OCI-LY1 (cell line): ENCODE results near the gene PRF1.

ENCODE experiments used
- H2AFZ ChIP-seq: fragments of 200-600 bp; sonication (generic), shearing (Covaris generic); 2 replicates; pipeline ENCODE4 v1.6.0; 2014; ENCODE audit warnings: antibody characterized with exemption, mild to moderate bottlenecking, low read length
- H3F3A ChIP-seq: fragments of 200-600 bp; sonication (generic), shearing (Covaris generic); 2 replicates; pipeline ENCODE4 v1.6.0; 2014; ENCODE audit warnings: mild to moderate bottlenecking, antibody characterized with exemption, low read length, moderate library complexity; ENCODE audit not compliant: insufficient read depth
- H3K27ac ChIP-seq: fragments of 200-600 bp; sonication (generic); 2 replicates; pipeline ENCODE4 v1.5.1; 2014; ENCODE audit warnings: low read length, mixed run types, mild to moderate bottlenecking, low read depth; ENCODE audit not compliant: poor library complexity, severe bottlenecking
- H3K27me3 ChIP-seq: fragments of 200-600 bp; sonication (generic); 2 replicates; pipeline ENCODE4 v1.6.0; 2014; ENCODE audit warnings: antibody characterized with exemption, mild to moderate bottlenecking, low read length, moderate library complexity; ENCODE audit not compliant: insufficient read depth
- H3K36me3 ChIP-seq: fragments of 200-600 bp; sonication (generic); 2 replicates; pipeline ENCODE4 v1.6.1; 2014; ENCODE audit warnings: mild to moderate bottlenecking, antibody characterized with exemption, low read length, moderate library complexity, mixed read lengths; ENCODE audit not compliant: insufficient read depth
- H3K4me1 ChIP-seq: fragments of 200-600 bp; sonication (generic); 2 replicates; pipeline ENCODE4 v1.5.1; 2014; ENCODE audit warnings: mild to moderate bottlenecking, low read length, moderate library complexity; ENCODE audit not compliant: insufficient read depth, severe bottlenecking
- H3K4me2 ChIP-seq: fragments of 200-600 bp; sonication (generic), shearing (Covaris generic); 2 replicates; pipeline ENCODE4 v1.6.1; 2014; ENCODE audit warnings: low read length
- H3K4me3 ChIP-seq: fragments of 200-600 bp; sonication (generic); 2 replicates; pipeline ENCODE4 v1.5.1; 2014; ENCODE audit warnings: low read length, low read depth, mild to moderate bottlenecking, mixed read lengths; ENCODE audit not compliant: poor library complexity, severe bottlenecking
- H3K79me2 ChIP-seq: fragments of 200-600 bp; shearing (Covaris generic); 2 replicates; pipeline ENCODE4 v1.6.1; 2016; ENCODE audit warnings: mixed run types, low read length, mixed read lengths; ENCODE audit not compliant: insufficient read depth
- H3K9ac ChIP-seq: fragments of 200-600 bp; sonication (generic), shearing (Covaris generic); 2 replicates; pipeline ENCODE4 v1.6.1; 2014; ENCODE audit warnings: mild to moderate bottlenecking, low read length, mixed read lengths
- H3K9me2 ChIP-seq: fragments of 200-600 bp; sonication (generic), shearing (Covaris generic); 2 replicates; pipeline ENCODE4 v1.6.1; 2014; ENCODE audit warnings: low read depth, mild to moderate bottlenecking, low read length, mixed read lengths
- H3K9me3 ChIP-seq: fragments of 200-600 bp; shearing (Covaris generic); 2 replicates; pipeline ENCODE4 v1.6.1; 2014; ENCODE audit warnings: low read length, mixed read lengths
- H4K20me1 ChIP-seq: fragments of 200-600 bp; sonication (generic), shearing (Covaris generic); 2 replicates; pipeline ENCODE4 v1.6.0; 2016; ENCODE audit warnings: mild to moderate bottlenecking, low read length; ENCODE audit not compliant: insufficient read depth
- EZH2 ChIP-seq: fragments of 200-600 bp; sonication (generic), shearing (Covaris generic); IDR thresholded peaks from 2 replicates; pipeline ENCODE4 v1.8.0; 2017; ENCODE audit warnings: borderline replicate concordance, mixed run types, mild to moderate bottlenecking, antibody characterized with exemption, low read length, moderate library complexity, mixed read lengths
- TF ChIP-seq, protein P1 (sequence below): fragments of 200-600 bp; sonication (generic), shearing (Covaris generic); IDR thresholded peaks from 2 replicates; pipeline ENCODE4 v1.5.1; 2017; ENCODE audit warnings: mild to moderate bottlenecking, antibody characterized with exemption, low read length, moderate library complexity, mixed read lengths

The PRF1 gene

GRCh38 chr10:70622981-70623844 lies 20.7 kb upstream of the PRF1 start:
- H3K36me3 ChIP-seq, result no peaks in the 10 kb centered on the region; the same call in 1 of the 2 replicates
- peaks cover 6% of the 10 kb centered on the region for H3K4me1 ChIP-seq
- H3K27me3 ChIP-seq, result no peaks in the 10 kb centered on the region
- H3K4me3 ChIP-seq, result no peak overlapping the region
- no peak overlapping the region for H3K4me2 ChIP-seq
- H3K9me3 ChIP-seq, result peaks cover 19% of the 10 kb centered on the region; the same call in 1 of the 2 replicates
- TF ChIP-seq, protein P1, sequence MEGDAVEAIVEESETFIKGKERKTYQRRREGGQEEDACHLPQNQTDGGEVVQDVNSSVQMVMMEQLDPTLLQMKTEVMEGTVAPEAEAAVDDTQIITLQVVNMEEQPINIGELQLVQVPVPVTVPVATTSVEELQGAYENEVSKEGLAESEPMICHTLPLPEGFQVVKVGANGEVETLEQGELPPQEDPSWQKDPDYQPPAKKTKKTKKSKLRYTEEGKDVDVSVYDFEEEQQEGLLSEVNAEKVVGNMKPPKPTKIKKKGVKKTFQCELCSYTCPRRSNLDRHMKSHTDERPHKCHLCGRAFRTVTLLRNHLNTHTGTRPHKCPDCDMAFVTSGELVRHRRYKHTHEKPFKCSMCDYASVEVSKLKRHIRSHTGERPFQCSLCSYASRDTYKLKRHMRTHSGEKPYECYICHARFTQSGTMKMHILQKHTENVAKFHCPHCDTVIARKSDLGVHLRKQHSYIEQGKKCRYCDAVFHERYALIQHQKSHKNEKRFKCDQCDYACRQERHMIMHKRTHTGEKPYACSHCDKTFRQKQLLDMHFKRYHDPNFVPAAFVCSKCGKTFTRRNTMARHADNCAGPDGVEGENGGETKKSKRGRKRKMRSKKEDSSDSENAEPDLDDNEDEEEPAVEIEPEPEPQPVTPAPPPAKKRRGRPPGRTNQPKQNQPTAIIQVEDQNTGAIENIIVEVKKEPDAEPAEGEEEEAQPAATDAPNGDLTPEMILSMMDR, result no peak
- TF ChIP-seq EZH2, result no peak
- no peaks in the 10 kb centered on the region for H3K79me2 ChIP-seq
- no peak overlapping the region for H3K9ac ChIP-seq
- H3K9me2 ChIP-seq, result no peaks in the 10 kb centered on the region
- no peak overlapping the region for H3K27ac ChIP-seq
- no peak overlapping the region for H2AFZ ChIP-seq
- H4K20me1 ChIP-seq, result no peaks in the 10 kb centered on the region
- no peaks in the 10 kb centered on the region for H3F3A ChIP-seq

DNA sequence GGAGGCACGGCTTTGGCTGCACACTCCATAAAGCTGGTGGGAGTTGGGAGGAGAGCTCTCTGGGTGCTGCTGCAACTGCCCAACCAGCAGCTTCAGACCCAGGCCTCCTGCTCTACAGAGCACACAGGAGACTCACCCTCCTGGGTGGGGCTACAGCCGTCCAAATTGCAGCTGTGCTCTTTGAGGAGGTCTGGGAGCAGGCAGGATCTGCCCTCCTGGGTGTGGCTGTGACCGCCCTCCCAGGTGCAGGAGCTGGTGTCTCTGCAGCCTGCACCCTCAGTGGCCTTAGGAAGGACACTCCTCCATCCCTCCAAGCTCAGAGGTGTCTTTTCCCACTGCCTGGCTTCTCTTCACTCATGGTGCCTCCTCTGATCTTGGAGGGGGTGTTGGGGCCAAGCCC lies 20.0 kb upstream of the PRF1 start:
- no peak overlapping the region for H3K9ac ChIP-seq
- no peaks in the 10 kb centered on the region for H3K9me2 ChIP-seq
- no peak overlapping the region for H3K4me2 ChIP-seq
- no peak overlapping the region for H3K27ac ChIP-seq
- no peaks in the 10 kb centered on the region; the same call in 1 of the 2 replicates for H3K36me3 ChIP-seq
- no peaks in the 10 kb centered on the region for H4K20me1 ChIP-seq
- no peak overlapping the region for H2AFZ ChIP-seq
- no peak for TF ChIP-seq EZH2
- TF ChIP-seq, protein P1, result no peak
- H3F3A ChIP-seq, result no peaks in the 10 kb centered on the region
- no peak overlapping the region for H3K4me3 ChIP-seq
- H3K79me2 ChIP-seq, result no peaks in the 10 kb centered on the region
- 0 out of 2 replicates have a peak, but pooled peaks cover 13% of the 10 kb centered on the region for H3K9me3 ChIP-seq
- H3K4me1 ChIP-seq, result peaks cover 10% of the 10 kb centered on the region
- H3K27me3 ChIP-seq, result no peaks in the 10 kb centered on the region

DNA sequence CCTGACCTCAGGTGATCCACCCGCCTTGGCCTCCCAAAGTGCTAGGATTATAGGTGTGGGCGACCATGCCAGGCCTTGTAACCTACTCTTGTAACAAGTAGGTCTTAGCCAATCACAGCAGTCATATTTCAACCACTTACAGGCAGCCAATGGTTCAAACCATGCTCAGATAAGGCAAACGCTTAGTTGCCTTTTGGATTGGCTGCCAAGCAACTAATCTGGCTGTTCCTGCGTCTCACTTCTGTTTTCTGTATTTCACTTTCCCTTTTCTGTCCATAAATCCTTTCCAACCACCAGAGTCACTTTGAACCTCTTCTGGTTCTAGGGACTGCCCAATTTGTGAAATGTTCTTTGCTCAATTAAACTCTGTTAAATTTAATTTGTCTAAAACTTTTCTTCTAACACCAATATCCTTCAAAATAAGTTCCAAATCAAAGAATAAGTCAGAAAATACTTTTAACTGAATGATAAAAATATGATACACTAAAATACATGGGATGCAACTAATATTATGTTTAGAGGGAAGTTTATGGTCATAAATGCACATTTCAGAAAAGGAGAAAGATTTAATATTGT lies 19.1 kb upstream of the PRF1 start:
- TF ChIP-seq, protein P1, result no peak
- no peak for TF ChIP-seq EZH2
- H2AFZ ChIP-seq, result no peak overlapping the region
- 0 out of 2 replicates have a peak, but pooled peaks cover 11% of the 10 kb centered on the region for H3K9me3 ChIP-seq
- no peaks in the 10 kb centered on the region for H3K79me2 ChIP-seq
- H3K27me3 ChIP-seq, result no peaks in the 10 kb centered on the region
- no peak overlapping the region for H3K9ac ChIP-seq
- H3F3A ChIP-seq, result no peaks in the 10 kb centered on the region
- H3K4me1 ChIP-seq, result peaks cover 10% of the 10 kb centered on the region
- no peaks in the 10 kb centered on the region; the same call in 1 of the 2 replicates for H3K36me3 ChIP-seq
- no peaks in the 10 kb centered on the region for H4K20me1 ChIP-seq
- H3K4me2 ChIP-seq, result no peak overlapping the region
- no peaks in the 10 kb centered on the region for H3K9me2 ChIP-seq
- no peak overlapping the region for H3K27ac ChIP-seq
- H3K4me3 ChIP-seq, result no peak overlapping the region
